MM.1S (cell line): ENCODE data around the gene SPATA18.

Experiments used
- DNase-seq: peaks from one replicate; pipeline ENCODE4 v3.0.0-alpha.2; 2015
- H2AFZ ChIP-seq: fragments of 300-600 bp; sonication (generic); 2 replicates; pipeline ENCODE4 v1.6.0; 2016; ENCODE audit warnings: antibody characterized with exemption, low read length
- H3F3A ChIP-seq: fragments of 300-600 bp; sonication (generic); 2 replicates; pipeline ENCODE4 v1.6.1; 2016; ENCODE audit warnings: mild to moderate bottlenecking, antibody characterized with exemption, low read length, moderate library complexity, mixed read lengths; ENCODE audit not compliant: insufficient read depth
- H3K27ac ChIP-seq: fragments of 300-600 bp; sonication (generic); 2 replicates; pipeline ENCODE4 v1.5.1; 2016; ENCODE audit warnings: mild to moderate bottlenecking, low read length
- H3K27me3 ChIP-seq: fragments of 300-600 bp; sonication (generic); replicated peaks from 2 replicates; pipeline ENCODE4 v1.6.0; 2016; ENCODE audit warnings: low read length; ENCODE audit not compliant: insufficient read depth
- H3K36me3 ChIP-seq: fragments of 300-600 bp; sonication (generic); replicated peaks from 2 replicates; pipeline ENCODE4 v1.6.1; 2016; ENCODE audit warnings: mild to moderate bottlenecking, low read length, mixed read lengths; ENCODE audit not compliant: insufficient read depth
- H3K4me1 ChIP-seq: fragments of 300-600 bp; sonication (generic); 2 replicates; pipeline ENCODE4 v1.6.1; 2016; ENCODE audit warnings: low read length, mixed read lengths
- H3K4me2 ChIP-seq: fragments of 300-600 bp; sonication (generic); 2 replicates; pipeline ENCODE4 v1.6.0; 2016; ENCODE audit warnings: low read depth, low read length
- H3K4me3 ChIP-seq: fragments of 300-600 bp; sonication (generic); 2 replicates; pipeline ENCODE4 v1.5.1; 2016; ENCODE audit warnings: low read length, mixed read lengths
- H3K79me2 ChIP-seq: fragments of 300-600 bp; sonication (generic); 2 replicates; pipeline ENCODE4 v1.6.1; 2016; ENCODE audit warnings: mixed run types, low read length, mixed read lengths
- H3K9ac ChIP-seq: fragments of 300-600 bp; sonication (generic); 2 replicates; pipeline ENCODE4 v1.6.1; 2016; ENCODE audit warnings: low read length, mixed read lengths
- H3K9me2 ChIP-seq: fragments of 300-600 bp; sonication (generic); replicated peaks from 2 replicates; pipeline ENCODE4 v1.6.1; 2016; ENCODE audit warnings: mild to moderate bottlenecking, low read length, mixed read lengths; ENCODE audit not compliant: insufficient read depth
- H3K9me3 ChIP-seq: fragments of 300-600 bp; sonication (generic); replicated peaks from 2 replicates; pipeline ENCODE4 v1.6.1; 2016; ENCODE audit warnings: mild to moderate bottlenecking, low read length, mixed read lengths; ENCODE audit not compliant: insufficient read depth
- H4K20me1 ChIP-seq: fragments of 300-600 bp; sonication (generic); 2 replicates; pipeline ENCODE4 v1.6.1; 2016; ENCODE audit warnings: mild to moderate bottlenecking, low read length, moderate library complexity, mixed read lengths; ENCODE audit not compliant: insufficient read depth
- CTCF ChIP-seq: fragments of 300-600 bp; sonication (generic); IDR thresholded peaks from 2 replicates; pipeline ENCODE4 v1.5.1; 2016; ENCODE audit warnings: antibody characterized with exemption, low read length, mixed read lengths
- EZH2 ChIP-seq: fragments of 300-600 bp; sonication (generic); optimal IDR thresholded peaks from 2 replicates; pipeline ENCODE3; 2017; ENCODE audit warnings: low read depth, mild to moderate bottlenecking, antibody characterized with exemption, low read length, mixed read lengths
- EZH2phosphoT487 ChIP-seq: fragments of 300-600 bp; sonication (generic); IDR thresholded peaks from 2 replicates; pipeline ENCODE4 v1.6.1; 2018; ENCODE audit warnings: antibody characterized with exemption, low read length

SPATA18 gene

GRCh38 chr4:52028970-52029369 is 22.1 kb upstream of the SPATA18 start:
- no peak for DNase-seq
- Histone ChIP-seq H3F3A (no peaks in the 10 kb centered on the region), H3K27ac (no peak overlapping the region), H3K27me3 (no peaks in the 10 kb centered on the region), H3K79me2 (no peaks in the 10 kb centered on the region), H3K9me2 (no peaks in the 10 kb centered on the region), H3K36me3 (no peaks in the 10 kb centered on the region; the same call in 1 of the 2 replicates), H3K4me2 (no peak overlapping the region), H2AFZ (no peak overlapping the region), H3K4me1 (no peaks in the 10 kb centered on the region), H3K9ac (no peak overlapping the region), H3K9me3 (no peaks in the 10 kb centered on the region), H3K4me3 (no peak overlapping the region), H4K20me1 (no peaks in the 10 kb centered on the region)
- no peak for TF ChIP-seq CTCF
- no peak for TF ChIP-seq EZH2phosphoT487
- no peak for TF ChIP-seq EZH2

GRCh38 chr4:52032005-52032404 is 19.1 kb upstream of the SPATA18 start:
- no peaks in the 10 kb centered on the region for H3K9me2 ChIP-seq
- no peak overlapping the region for H3K4me3 ChIP-seq
- H3K36me3 ChIP-seq, result no peaks in the 10 kb centered on the region; the same call in 1 of the 2 replicates
- no peaks in the 10 kb centered on the region for H3K9me3 ChIP-seq
- no peaks in the 10 kb centered on the region for H3F3A ChIP-seq
- H3K9ac ChIP-seq, result no peak overlapping the region
- H4K20me1 ChIP-seq, result no peaks in the 10 kb centered on the region
- TF ChIP-seq EZH2phosphoT487, result no peak
- TF ChIP-seq EZH2, result no peak
- TF ChIP-seq CTCF, result no peak
- peaks cover 12% of the 10 kb centered on the region; the same call in 1 of the 2 replicates for H3K79me2 ChIP-seq
- no peak overlapping the region for H2AFZ ChIP-seq
- no peak overlapping the region for H3K4me2 ChIP-seq
- H3K27ac ChIP-seq, result no peak overlapping the region
- H3K27me3 ChIP-seq, result no peaks in the 10 kb centered on the region
- no peak for DNase-seq
- H3K4me1 ChIP-seq, result 0 out of 2 replicates have a peak, but pooled peaks cover 4% of the 10 kb centered on the region

- TF ChIP-seq CTCF, result no peak
- TF ChIP-seq EZH2phosphoT487, result no peak
- H3K9me3 ChIP-seq, result no peaks in the 10 kb centered on the region
- no peaks in the 10 kb centered on the region for H4K20me1 ChIP-seq
- no peak overlapping the region for H3K4me3 ChIP-seq
- H3K36me3 ChIP-seq, result no peaks in the 10 kb centered on the region
- no peaks in the 10 kb centered on the region for H3K27me3 ChIP-seq
- no peaks in the 10 kb centered on the region for H3F3A ChIP-seq
- no peaks in the 10 kb centered on the region for H3K9me2 ChIP-seq
- 0 out of 2 replicates have a peak, but pooled peaks cover 4% of the 10 kb centered on the region for H3K4me1 ChIP-seq
- no peak overlapping the region for H3K4me2 ChIP-seq
- H3K9ac ChIP-seq, result no peak overlapping the region
- no peak for DNase-seq
- no peak overlapping the region for H2AFZ ChIP-seq
- H3K79me2 ChIP-seq, result peaks cover 12% of the 10 kb centered on the region; the same call in 1 of the 2 replicates
- H3K27ac ChIP-seq, result no peak overlapping the region
Observed at GRCh38 chr4:52035190-52035589, 15.9 kb upstream of the SPATA18 start.
